Measurements from ENCODE around the gene GAB2.
"Not testable (repeated sequence)": the region's sequence is repeated elsewhere in the genome, so short reads cannot be mapped to it uniquely, and the experiment has no call there.

The GAB2 gene

GRCh38 chr11:78295991-78296930 lies 121.4 kb downstream of the GAB2 start:
- no peak overlapping the region for H3K9ac ChIP-seq (ENCODE audit: low read depth, low read length)
- no peaks in the 10 kb centered on the region for H3K4me1 ChIP-seq (ENCODE audit: control insufficient read depth, insufficient read depth, low read length)
- no peaks in the 10 kb centered on the region for H3K9me3 ChIP-seq (ENCODE audit: control insufficient read depth, insufficient read depth, low read length)
- H3K27me3 ChIP-seq (ENCODE audit: control insufficient read depth, insufficient read depth, low read length): no peaks in the 10 kb centered on the region
- H3K4me3 ChIP-seq (ENCODE audit: low read depth, low read length): no peak overlapping the region
- no peaks in the 10 kb centered on the region for H3K36me3 ChIP-seq (ENCODE audit: control insufficient read depth, insufficient read depth, low read length)

GRCh38 chr11:78295347-78295746 lies 122.3 kb downstream of the GAB2 start:
- H3K9me3 ChIP-seq (ENCODE audit: control insufficient read depth, insufficient read depth, low read length): no peaks in the 10 kb centered on the region
- no peak overlapping the region for H3K4me3 ChIP-seq (ENCODE audit: low read depth, low read length)
- no peak overlapping the region for H3K9ac ChIP-seq (ENCODE audit: low read depth, low read length)
- no peaks in the 10 kb centered on the region for H3K27me3 ChIP-seq (ENCODE audit: control insufficient read depth, insufficient read depth, low read length)
- no peaks in the 10 kb centered on the region for H3K36me3 ChIP-seq (ENCODE audit: control insufficient read depth, insufficient read depth, low read length)
- H3K4me1 ChIP-seq (ENCODE audit: control insufficient read depth, insufficient read depth, low read length): no peaks in the 10 kb centered on the region

GRCh38 chr11:78294100-78294499 lies 123.5 kb downstream of the GAB2 start:
- H3K36me3 ChIP-seq (ENCODE audit: control insufficient read depth, insufficient read depth, low read length); H3K9me3 ChIP-seq (ENCODE audit: control insufficient read depth, insufficient read depth, low read length); H3K9ac ChIP-seq (ENCODE audit: low read depth, low read length); H3K4me1 ChIP-seq (ENCODE audit: control insufficient read depth, insufficient read depth, low read length); H3K27me3 ChIP-seq (ENCODE audit: control insufficient read depth, insufficient read depth, low read length); H3K4me3 ChIP-seq (ENCODE audit: low read depth, low read length): not testable (repeated sequence)

- no peaks in the 10 kb centered on the region for H3K27me3 ChIP-seq (ENCODE audit: control insufficient read depth, insufficient read depth, low read length)
- no peaks in the 10 kb centered on the region for H3K4me1 ChIP-seq (ENCODE audit: control insufficient read depth, insufficient read depth, low read length)
- H3K9ac ChIP-seq (ENCODE audit: low read depth, low read length): no peak overlapping the region
- no peaks in the 10 kb centered on the region for H3K36me3 ChIP-seq (ENCODE audit: control insufficient read depth, insufficient read depth, low read length)
- H3K9me3 ChIP-seq (ENCODE audit: control insufficient read depth, insufficient read depth, low read length): no peaks in the 10 kb centered on the region
- no peak overlapping the region for H3K4me3 ChIP-seq (ENCODE audit: low read depth, low read length)
Observed at GRCh38 chr11:78293536-78293935, 124.1 kb downstream of the GAB2 start.

- no peaks in the 10 kb centered on the region for H3K4me1 ChIP-seq (ENCODE audit: control insufficient read depth, insufficient read depth, low read length)
- no peak overlapping the region for H3K4me3 ChIP-seq (ENCODE audit: low read depth, low read length)
- H3K36me3 ChIP-seq (ENCODE audit: control insufficient read depth, insufficient read depth, low read length): no peaks in the 10 kb centered on the region
- H3K9me3 ChIP-seq (ENCODE audit: control insufficient read depth, insufficient read depth, low read length): no peaks in the 10 kb centered on the region
- no peak overlapping the region for H3K9ac ChIP-seq (ENCODE audit: low read depth, low read length)
- H3K27me3 ChIP-seq (ENCODE audit: control insufficient read depth, insufficient read depth, low read length): no peaks in the 10 kb centered on the region
Observed at GRCh38 chr11:78292109-78292803, 125.4 kb downstream of the GAB2 start.

GRCh38 chr11:78291503-78292108 lies 126.0 kb downstream of the GAB2 start:
- Histone ChIP-seq H3K9me3 (ENCODE audit: control insufficient read depth, insufficient read depth, low read length) (no peaks in the 10 kb centered on the region), H3K4me3 (ENCODE audit: low read depth, low read length) (no peak overlapping the region), H3K27me3 (ENCODE audit: control insufficient read depth, insufficient read depth, low read length) (no peaks in the 10 kb centered on the region), H3K36me3 (ENCODE audit: control insufficient read depth, insufficient read depth, low read length) (no peaks in the 10 kb centered on the region), H3K4me1 (ENCODE audit: control insufficient read depth, insufficient read depth, low read length) (no peaks in the 10 kb centered on the region), H3K9ac (ENCODE audit: low read depth, low read length) (no peak overlapping the region)

GRCh38 chr11:78290293-78291176 lies 127.1 kb downstream of the GAB2 start:
- H3K36me3 ChIP-seq (ENCODE audit: control insufficient read depth, insufficient read depth, low read length): no peaks in the 10 kb centered on the region
- no peaks in the 10 kb centered on the region for H3K9me3 ChIP-seq (ENCODE audit: control insufficient read depth, insufficient read depth, low read length)
- H3K9ac ChIP-seq (ENCODE audit: low read depth, low read length): no peak overlapping the region
- H3K27me3 ChIP-seq (ENCODE audit: control insufficient read depth, insufficient read depth, low read length): no peaks in the 10 kb centered on the region
- H3K4me3 ChIP-seq (ENCODE audit: low read depth, low read length): no peak overlapping the region
- H3K4me1 ChIP-seq (ENCODE audit: control insufficient read depth, insufficient read depth, low read length): no peaks in the 10 kb centered on the region

GRCh38 chr11:78289552-78290292 lies 127.9 kb downstream of the GAB2 start:
- Histone ChIP-seq H3K4me1 (ENCODE audit: control insufficient read depth, insufficient read depth, low read length) (no peaks in the 10 kb centered on the region), H3K4me3 (ENCODE audit: low read depth, low read length) (no peak overlapping the region), H3K36me3 (ENCODE audit: control insufficient read depth, insufficient read depth, low read length) (no peaks in the 10 kb centered on the region), H3K9me3 (ENCODE audit: control insufficient read depth, insufficient read depth, low read length) (no peaks in the 10 kb centered on the region), H3K27me3 (ENCODE audit: control insufficient read depth, insufficient read depth, low read length) (no peaks in the 10 kb centered on the region), H3K9ac (ENCODE audit: low read depth, low read length) (no peak overlapping the region)

- H3K4me1 ChIP-seq (ENCODE audit: control insufficient read depth, insufficient read depth, low read length): no peaks in the 10 kb centered on the region
- H3K36me3 ChIP-seq (ENCODE audit: control insufficient read depth, insufficient read depth, low read length): no peaks in the 10 kb centered on the region
Observed at GRCh38 chr11:78284260-78284659, 133.4 kb downstream of the GAB2 start.

GRCh38 chr11:78282821-78283220 lies 134.8 kb downstream of the GAB2 start:
- Histone ChIP-seq H3K4me1 (ENCODE audit: control insufficient read depth, insufficient read depth, low read length) (no peaks in the 10 kb centered on the region), H3K9me3 (ENCODE audit: control insufficient read depth, insufficient read depth, low read length) (no peaks in the 10 kb centered on the region), H3K36me3 (ENCODE audit: control insufficient read depth, insufficient read depth, low read length) (no peaks in the 10 kb centered on the region), H3K4me3 (ENCODE audit: low read depth, low read length) (no peak overlapping the region), H3K27me3 (ENCODE audit: control insufficient read depth, insufficient read depth, low read length) (no peaks in the 10 kb centered on the region), H3K9ac (ENCODE audit: low read depth, low read length) (no peak overlapping the region)

More at GRCh38 chr11:78284260-78284659, 133.4 kb downstream of the GAB2 start:
- no peaks in the 10 kb centered on the region for H3K27me3 ChIP-seq (ENCODE audit: control insufficient read depth, insufficient read depth, low read length)
- H3K4me3 ChIP-seq (ENCODE audit: low read depth, low read length): no peak overlapping the region
- H3K9me3 ChIP-seq (ENCODE audit: control insufficient read depth, insufficient read depth, low read length): no peaks in the 10 kb centered on the region
- H3K9ac ChIP-seq (ENCODE audit: low read depth, low read length): no peak overlapping the region

Measured in iPS-15b (cell line).